C1 segment of cervical spinal cord (tissue), 14 donors: ENCODE results near the gene TDRD9.

ENCODE experiments used
- DNase-seq, 14 donors: peaks; one replicate each; lab custom pipeline; 2025; lab: John Stamatoyannopoulos, UW

TDRD9 gene

GRCh38 chr14:103989964-103990363 lies 61.7 kb downstream of the TDRD9 start:
- DNase-seq = no peak

GRCh38 chr14:103994535-103995184 lies 66.4 kb downstream of the TDRD9 start:
- DNase-seq = no peak

- no peak for DNase-seq
Measured at GRCh38 chr14:103995876-103996275, 67.6 kb downstream of the TDRD9 start.

GRCh38 chr14:103997391-103997790 lies 69.1 kb downstream of the TDRD9 start:
- DNase-seq = no peak

- no peak for DNase-seq
Measured at GRCh38 chr14:103998027-103998426, 69.8 kb downstream of the TDRD9 start.

- DNase-seq = no peak
Measured at GRCh38 chr14:103999795-104000440, 71.7 kb downstream of the TDRD9 start.

- no peak for DNase-seq
Measured at GRCh38 chr14:104001003-104001402, 72.7 kb downstream of the TDRD9 start.

- no peak for DNase-seq
Measured at GRCh38 chr14:104003616-104004015, 75.4 kb downstream of the TDRD9 start.

- no peak for DNase-seq
Measured at GRCh38 chr14:104004849-104005248, 76.6 kb downstream of the TDRD9 start.

- no peak for DNase-seq
Measured at GRCh38 chr14:104005489-104005888, 77.2 kb downstream of the TDRD9 start.

GRCh38 chr14:104007121-104007520 lies 78.9 kb downstream of the TDRD9 start:
- no peak for DNase-seq

- DNase-seq = no peak
Measured at GRCh38 chr14:104009297-104009696, 81.0 kb downstream of the TDRD9 start.

- DNase-seq = no peak
Measured at GRCh38 chr14:104011824-104012517, 83.7 kb downstream of the TDRD9 start.

- no peak for DNase-seq
Measured at GRCh38 chr14:104014764-104015163, 86.5 kb downstream of the TDRD9 start.

GRCh38 chr14:104016873-104017650 lies 88.8 kb downstream of the TDRD9 start:
- DNase-seq = no peak

GRCh38 chr14:104019029-104019428 lies 90.8 kb downstream of the TDRD9 start:
- no peak for DNase-seq

- DNase-seq = no peak
Measured at GRCh38 chr14:104019806-104020205, 91.5 kb downstream of the TDRD9 start.

GRCh38 chr14:104020471-104020870 lies 92.2 kb downstream of the TDRD9 start:
- no peak for DNase-seq

GRCh38 chr14:104023325-104024055 lies 95.2 kb downstream of the TDRD9 start:
- DNase-seq = no peak

- DNase-seq = no peak
Measured at GRCh38 chr14:104025534-104025933, 97.3 kb downstream of the TDRD9 start.

- DNase-seq = no peak
Measured at GRCh38 chr14:104026024-104026423, 97.8 kb downstream of the TDRD9 start.
